Choroid plexus epithelial cell (primary cell): ENCODE data around the gene NDRG2.

Source experiments
- DNase-seq: peaks from one replicate; pipeline ENCODE4 v3.0.0-alpha.2; 2010; ENCODE audit warnings: low read depth
- H3K4me3 ChIP-seq: 2 replicates; pipeline ENCODE4 v1.5.1; 2011; ENCODE audit warnings: low read depth, mild to moderate bottlenecking, control low read depth, low read length, moderate library complexity
- CTCF ChIP-seq: conservative IDR thresholded peaks from 2 replicates; pipeline ENCODE4 v1.5.1; 2011; ENCODE audit warnings: low read depth, mild to moderate bottlenecking, control low read depth, inconsistent platforms, low read length, moderate library complexity

NDRG2 gene

DNA sequence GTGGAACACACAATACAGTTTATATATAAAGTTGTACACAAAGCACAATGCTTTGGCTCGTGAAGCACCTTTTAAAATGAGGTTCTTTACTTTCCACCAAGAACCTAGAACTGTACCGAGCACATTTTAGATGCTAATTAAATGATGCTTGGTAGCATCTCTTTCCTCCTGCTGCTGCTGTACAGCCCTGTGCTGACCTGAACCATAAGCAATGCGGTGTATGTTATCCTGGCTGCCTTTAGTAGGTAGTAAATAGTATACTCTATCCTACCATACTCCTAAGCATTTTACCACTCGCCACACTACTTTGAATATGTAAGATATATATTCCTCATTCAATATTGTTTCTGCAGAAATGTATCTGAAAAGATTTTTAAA lies 29.9 kb upstream of the NDRG2 start:
- no peak for DNase-seq
- no peak for TF ChIP-seq CTCF
- no peak overlapping the region for H3K4me3 ChIP-seq

- TF ChIP-seq CTCF = no peak
- H3K4me3 ChIP-seq = no peak overlapping the region
- no peak for DNase-seq
These were observed 29.4 kb upstream of the NDRG2 start for GRCh38 chr14:21054123-21054767.

DNA sequence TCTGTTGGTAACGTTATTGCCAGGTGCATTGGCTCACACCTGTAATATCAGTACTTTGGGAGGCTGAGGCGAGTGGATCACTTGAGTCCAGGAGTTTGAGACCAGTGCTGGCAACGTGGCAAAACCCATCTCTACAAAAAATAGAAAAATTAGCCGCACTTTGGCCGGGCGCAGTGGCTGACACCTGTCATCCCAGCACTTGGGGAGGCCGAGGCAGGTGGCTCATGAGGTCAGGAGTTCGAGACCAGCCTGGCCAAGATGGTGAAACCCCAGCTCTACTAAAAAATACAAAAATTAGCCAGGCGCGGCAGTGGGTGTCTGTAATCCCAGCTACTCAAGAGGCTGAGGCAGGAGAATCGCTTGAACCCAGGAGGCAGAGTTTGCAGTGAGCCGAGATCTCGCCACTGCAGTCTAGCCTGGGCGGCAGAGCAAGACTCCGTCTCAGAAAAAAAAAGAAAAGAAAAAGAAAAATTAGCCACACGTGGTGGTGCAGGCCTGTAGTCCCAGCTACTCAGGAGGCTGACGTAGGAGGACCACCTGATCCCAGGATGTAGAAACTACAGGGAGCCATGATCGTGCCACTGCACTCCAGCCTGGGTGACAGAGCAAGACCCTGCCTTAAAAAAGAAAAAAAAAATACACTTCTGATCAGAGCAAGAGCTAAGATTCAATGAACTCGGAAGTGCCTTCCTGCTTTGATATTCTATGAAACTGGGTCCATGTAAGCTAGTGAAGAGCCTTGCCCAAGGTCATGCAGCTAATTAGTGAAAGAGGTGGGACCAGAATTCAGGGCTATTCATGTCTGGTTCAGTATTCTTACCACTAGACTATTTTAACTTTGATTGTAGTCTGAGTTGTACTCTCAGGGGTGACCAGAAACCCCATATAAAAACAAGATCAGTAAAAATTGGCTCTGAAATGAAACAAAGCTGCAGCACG lies 28.6 kb upstream of the NDRG2 start:
- no peak for TF ChIP-seq CTCF

GRCh38 chr14:21050597-21050996 lies 25.7 kb upstream of the NDRG2 start:
- TF ChIP-seq CTCF = no peak
- DNase-seq = no peak
- no peak overlapping the region for H3K4me3 ChIP-seq

More for the DNA sequence above, 28.6 kb upstream of the NDRG2 start:
- no peak overlapping the region for H3K4me3 ChIP-seq
- DNase-seq = no peak

- TF ChIP-seq CTCF = no peak
- no peak overlapping the region for H3K4me3 ChIP-seq
- DNase-seq = peak; percentile 64
These were observed 24.4 kb upstream of the NDRG2 start for GRCh38 chr14:21049271-21049673.

DNA sequence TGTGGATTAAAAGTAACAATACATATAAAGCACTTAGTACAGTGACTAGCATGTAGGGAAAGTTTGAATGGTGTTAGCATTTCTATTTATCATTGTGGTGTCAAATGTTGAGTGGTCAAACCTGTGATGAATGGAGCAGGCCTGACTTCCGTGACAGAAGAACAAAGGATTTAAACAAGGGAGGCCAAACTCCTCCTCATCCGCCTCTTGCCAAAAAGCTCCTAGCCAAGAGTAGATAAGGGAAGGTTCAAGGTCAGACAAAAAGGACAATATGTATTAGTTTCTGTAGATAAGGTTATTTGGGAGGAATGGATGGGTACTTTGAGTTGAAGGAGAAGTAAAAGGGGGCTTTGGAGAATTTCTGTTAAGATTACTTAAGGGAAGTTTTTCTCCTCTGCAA lies 23.8 kb upstream of the NDRG2 start:
- TF ChIP-seq CTCF = no peak
- no peak overlapping the region for H3K4me3 ChIP-seq
- no peak for DNase-seq

GRCh38 chr14:21047378-21047781 lies 22.5 kb upstream of the NDRG2 start:
- DNase-seq = no peak

More at GRCh38 chr14:21047378-21047781, 22.5 kb upstream of the NDRG2 start:
- TF ChIP-seq CTCF = no peak
- H3K4me3 ChIP-seq = no peak overlapping the region
